GM18505 (cell line): ENCODE results near the gene NCAM2.

ENCODE experiments used
- ATAC-seq: cut with Tn5 transposase; IDR thresholded peaks from one replicate; pipeline ENCODE4 v1.9.1; 2021; ENCODE audit not compliant: unreplicated experiment
- POLR2A ChIP-seq: IDR thresholded peaks from 4 replicates; pipeline ENCODE4 v1.6.1; 2011; ENCODE audit warnings: borderline replicate concordance; ENCODE audit not compliant: insufficient read depth, insufficient read length; ENCODE audit errors: extremely low read depth

NCAM2 gene

DNA sequence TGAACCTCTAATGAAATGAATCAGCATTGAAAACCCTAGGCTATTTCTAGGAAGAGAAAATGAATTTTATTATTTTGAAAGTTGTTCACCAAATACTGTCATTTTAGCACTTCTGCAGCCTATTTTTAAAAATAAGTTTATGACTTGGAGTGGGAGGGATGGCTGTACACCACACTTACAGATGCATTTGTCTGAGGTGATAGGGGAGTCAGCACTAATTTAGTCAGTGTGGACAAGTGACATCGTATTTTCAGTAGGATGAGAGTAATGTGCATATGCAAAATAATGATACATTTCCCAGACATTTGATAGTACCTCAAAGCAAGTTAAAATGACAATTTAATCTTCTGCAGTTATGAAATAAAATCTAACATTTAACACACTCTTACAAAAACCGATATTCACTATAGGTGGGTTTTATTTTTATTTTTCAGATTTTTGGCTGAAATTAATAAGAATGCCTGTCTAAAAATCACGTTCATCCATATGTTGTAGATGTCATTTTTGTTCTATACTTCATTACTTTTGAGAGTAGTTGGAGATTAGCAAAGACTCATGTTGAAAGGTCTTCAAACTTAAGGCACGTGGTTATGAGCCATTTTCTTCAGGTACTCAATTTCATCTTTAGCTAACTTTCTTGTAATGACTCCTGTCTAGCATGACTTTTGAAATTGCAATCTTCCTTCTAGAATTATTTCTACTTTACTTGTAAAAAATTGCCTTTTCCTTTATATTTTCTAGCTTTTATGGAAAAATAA lies 186.7 kb downstream of the NCAM2 start:
- no peak for ATAC-seq
- TF ChIP-seq POLR2A = no peak

DNA sequence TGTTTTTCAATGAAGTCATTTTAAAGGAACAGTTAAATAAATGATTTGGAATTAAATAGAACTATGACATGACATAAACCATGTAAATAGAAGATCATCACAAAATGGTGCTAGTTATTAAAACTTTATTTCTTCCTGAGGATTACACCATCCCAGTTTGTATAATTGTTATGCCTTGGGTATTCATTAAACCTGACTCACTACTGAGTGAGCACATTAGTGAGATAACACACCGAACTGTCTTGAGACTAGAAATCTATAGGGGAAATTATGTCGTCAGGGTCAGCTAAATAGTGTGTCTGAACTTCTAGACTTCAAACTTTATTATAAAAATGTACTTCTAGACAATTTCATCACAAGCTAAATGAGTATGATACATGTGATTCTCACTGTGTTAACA lies 189.4 kb downstream of the NCAM2 start:
- no peak for ATAC-seq
- no peak for TF ChIP-seq POLR2A

DNA sequence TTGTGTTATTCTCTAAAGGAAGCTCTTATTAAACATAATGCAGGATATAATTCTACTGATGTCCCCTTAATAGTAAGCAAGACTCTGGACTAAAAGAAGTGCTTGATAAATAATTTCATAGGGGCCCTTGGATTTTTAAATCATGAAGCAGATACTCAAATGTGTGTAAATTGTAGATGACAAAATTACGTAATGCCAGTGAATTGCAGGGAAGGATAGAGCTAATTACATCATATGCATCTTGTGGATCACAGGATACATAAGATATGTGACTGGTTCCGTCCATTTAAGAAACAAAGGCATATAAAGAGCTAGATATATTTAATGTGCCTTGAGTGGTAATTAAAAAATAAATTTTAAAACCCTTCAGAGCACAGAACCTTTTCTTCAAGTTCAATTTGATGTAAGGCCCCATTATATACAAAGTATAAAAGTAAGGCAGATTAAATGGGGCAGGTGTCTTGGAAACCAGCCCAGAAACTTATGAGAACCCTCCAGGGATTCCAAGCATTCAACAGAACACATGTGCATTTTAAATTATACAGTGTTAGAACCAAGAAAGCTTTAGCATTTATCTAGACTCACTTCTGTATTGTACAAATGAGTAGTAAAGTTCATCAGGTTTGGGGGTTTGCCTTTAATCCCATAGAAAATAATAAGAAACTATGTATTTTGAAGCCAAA lies 190.4 kb downstream of the NCAM2 start:
- no peak for ATAC-seq
- TF ChIP-seq POLR2A = no peak

DNA sequence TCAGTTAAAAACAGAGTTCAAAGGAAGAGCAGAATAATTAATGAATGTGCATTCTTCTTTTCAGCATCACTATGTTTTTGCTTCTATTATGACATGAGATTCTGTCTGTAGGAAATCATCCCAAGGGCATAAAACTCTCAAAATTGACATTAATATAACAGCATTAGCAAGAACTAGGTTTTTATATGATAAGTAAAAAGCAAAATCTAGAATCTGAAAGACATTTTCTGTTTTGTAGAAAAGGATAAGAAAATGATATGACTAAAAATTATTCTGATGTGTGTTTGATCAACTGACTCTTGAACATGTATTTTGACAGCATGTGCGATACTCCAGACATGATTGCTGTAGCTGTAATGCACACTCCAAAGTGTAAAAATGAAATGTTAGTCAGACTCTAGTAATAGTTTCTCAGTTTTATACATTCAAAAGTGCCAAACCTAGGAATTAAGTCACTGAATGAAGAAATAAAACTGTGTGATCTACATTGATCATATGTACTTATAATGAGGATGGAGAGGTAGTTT lies 197.3 kb downstream of the NCAM2 start:
- no peak for TF ChIP-seq POLR2A
- no peak for ATAC-seq

DNA sequence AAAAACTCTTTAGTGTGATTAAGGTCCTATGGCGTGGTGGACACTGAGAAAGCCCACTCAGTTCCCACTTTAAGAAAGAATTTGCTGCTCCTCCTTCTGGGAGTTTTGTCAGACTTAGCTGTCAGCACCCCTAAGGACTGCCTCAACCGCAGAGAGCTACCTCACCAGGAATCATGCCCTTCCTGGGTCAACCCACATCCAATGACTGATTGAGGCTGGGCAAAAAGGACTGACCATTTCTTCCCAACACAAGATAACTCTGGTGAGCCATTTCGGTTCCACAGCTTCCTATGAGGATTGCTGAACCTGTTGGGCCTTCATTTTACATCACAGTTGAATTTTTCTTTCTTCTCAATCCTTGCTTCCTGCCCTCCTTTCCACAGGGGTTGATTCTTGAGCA lies 197.9 kb downstream of the NCAM2 start:
- no peak for ATAC-seq
- no peak for TF ChIP-seq POLR2A

DNA sequence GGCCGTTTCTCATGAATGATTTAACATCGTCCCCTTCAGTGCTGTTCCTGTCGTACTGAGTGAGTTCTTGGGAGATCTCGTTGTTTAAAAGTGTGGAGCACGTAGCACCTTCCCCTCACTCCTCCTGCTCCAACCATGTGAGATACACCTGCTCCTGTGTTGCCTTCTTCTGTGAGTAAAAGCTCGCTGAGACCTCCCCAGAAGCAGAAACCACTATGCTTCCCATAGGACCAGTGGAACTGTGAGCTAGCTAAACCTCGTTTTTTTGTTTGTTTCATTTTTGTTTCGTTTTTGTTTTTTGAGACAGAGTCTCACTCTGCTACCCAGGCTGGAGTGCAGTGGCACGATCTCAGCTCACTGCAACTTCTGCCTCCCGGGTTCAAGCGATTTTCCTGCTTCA lies 198.6 kb downstream of the NCAM2 start:
- no peak for ATAC-seq
- no peak for TF ChIP-seq POLR2A

DNA sequence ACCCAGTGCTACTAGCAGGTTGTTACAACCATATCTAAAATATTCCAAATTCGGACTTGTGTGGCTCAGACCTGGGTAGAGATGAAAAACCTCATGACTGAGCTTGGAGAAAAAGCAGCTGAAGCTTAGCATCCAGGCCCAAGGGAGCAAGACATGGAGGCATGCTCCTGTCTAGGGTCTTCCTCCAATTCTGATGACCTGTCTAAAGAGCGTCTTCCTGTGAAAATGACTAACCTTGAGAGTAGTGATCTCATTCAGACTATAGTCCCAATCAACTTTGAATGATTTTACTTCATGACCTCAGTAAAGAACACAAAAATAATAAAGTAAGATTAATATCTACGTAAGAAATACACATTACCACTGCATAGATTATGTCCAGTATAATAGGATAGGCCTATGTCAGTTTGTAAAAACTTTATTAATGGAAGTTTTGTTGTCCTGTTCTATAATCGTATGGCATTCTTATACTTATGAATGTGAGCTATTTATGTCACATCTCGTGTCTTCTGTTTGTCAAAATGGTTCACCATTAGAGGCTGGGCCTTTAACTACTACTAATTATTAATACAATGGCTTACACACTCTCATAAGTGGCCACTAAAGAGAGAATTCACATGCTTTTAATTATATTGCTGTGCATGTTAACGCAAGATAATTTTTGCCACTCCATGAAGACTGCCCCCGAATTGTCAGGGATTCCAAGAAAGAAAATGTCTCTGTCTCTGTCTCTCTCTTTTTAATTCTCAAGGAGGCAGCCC lies 201.3 kb downstream of the NCAM2 start:
- TF ChIP-seq POLR2A = no peak
- no peak for ATAC-seq

DNA sequence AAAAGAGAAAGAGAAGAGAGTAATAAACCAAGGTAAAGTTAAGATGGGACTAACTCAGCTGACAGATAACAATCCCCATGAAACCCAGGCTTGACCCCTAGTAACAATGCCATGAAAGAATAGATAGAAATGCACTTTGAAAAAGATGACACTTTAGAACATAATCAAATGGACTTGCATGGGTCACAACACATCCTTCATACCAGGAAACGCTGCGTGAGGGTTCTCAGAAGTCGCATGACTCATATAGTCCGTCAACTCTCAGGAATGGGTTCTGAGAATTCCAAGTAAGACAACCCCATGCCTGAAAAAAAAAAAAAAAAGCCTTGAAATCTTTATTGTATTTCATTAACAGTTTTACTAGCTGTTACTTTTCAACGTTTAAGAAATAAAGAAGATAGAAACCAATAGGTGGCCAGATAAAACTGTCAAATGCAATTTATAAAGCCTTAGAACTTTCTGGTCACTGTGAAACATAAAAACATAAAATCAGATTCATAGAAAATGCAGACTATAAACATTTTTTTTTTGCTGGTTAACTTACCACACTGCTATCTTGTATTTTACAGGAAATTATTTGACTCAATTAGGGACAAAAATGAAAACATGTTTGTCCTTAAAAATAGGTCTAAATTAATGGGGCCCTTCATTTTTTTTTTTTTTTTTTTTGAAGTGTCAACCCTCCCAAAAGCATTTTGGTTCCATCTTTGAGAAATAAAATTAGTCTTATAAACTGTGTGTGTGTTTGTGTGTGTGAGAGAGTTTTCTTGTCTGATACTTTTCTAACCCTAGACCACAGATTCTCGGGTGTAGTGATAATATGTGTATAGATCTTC lies 202.1 kb downstream of the NCAM2 start:
- no peak for TF ChIP-seq POLR2A
- ATAC-seq = no peak

DNA sequence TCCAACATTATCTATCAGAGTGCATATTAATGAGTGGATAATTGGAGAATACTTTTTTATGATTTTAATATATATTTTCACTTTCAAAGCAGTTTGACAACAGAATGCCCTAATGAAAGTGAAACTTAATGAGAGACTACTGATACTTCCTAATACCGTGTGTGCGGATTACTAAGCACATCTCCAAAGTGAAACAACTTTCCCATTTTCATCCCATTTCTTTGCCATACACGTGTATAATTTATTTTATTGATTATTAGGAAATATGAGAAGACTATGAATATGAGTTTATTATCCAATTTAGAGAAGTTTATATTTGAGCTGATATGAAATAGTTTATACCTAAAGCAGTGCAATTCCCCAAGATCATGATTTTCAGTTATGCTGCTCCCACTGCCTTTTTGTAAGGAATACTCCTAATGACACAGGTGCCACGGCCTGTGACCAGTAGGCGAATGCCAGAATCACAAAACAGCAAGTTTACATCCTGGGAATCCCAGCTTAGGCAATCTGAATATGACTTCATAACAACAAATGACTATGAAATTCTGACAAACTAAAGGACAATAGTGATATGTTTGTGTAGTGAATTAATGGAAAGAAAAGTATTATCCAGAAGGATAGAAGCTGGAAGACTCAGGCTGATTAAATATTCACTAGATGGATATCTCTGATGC lies 202.9 kb downstream of the NCAM2 start:
- TF ChIP-seq POLR2A = no peak
- ATAC-seq = no peak

DNA sequence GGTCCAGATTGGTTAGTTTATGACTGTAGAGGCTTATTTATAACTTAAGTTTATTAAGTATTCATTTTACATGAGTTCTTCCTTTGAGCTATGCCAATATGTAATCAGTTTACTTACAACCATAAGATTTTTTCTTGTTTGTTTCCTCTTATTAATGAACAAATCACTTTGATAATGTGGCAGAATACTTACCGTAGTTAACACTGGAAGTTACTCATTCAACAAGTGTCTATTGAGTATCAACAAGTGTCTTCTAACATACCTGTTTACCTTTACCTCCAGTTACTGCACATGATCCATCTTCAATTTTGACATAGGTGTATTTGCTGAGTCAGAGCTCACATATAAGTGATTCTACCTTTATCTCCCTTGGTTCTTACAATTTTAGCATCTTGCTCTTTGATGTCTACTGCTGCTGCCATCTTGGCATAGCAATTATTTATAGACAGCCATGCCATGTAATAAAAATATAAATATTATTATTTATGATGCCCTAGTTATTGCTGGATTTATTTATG lies 205.7 kb downstream of the NCAM2 start:
- ATAC-seq = no peak
- TF ChIP-seq POLR2A = no peak

DNA sequence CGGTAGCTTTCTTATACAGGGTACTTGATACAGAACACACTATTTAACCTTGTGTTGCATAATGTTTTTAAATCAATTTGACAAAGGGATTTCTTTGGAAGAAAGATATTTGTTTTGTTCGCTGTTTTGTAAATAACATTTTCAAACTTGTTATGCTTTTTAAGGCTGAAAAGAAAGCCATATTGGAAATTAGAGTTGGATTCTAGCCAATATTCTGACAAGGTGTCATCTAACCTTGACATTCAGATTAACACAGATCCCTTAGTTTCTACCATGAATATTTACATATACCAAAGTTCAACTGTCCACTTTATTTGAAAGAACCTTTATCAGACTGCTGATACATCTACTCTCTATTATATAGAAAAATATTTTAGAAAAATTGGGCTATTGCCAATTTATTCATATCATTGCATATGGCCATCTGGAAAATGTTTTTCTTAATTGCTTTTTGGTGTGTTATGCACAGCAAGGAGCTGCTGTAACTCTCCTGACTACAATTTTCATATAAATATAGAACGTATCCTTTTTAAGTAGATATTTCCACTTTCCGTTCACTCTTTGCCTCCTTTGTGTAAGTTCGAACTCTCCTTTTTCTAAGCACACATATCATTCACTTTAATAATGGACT lies 206.3 kb downstream of the NCAM2 start:
- ATAC-seq = no peak

DNA sequence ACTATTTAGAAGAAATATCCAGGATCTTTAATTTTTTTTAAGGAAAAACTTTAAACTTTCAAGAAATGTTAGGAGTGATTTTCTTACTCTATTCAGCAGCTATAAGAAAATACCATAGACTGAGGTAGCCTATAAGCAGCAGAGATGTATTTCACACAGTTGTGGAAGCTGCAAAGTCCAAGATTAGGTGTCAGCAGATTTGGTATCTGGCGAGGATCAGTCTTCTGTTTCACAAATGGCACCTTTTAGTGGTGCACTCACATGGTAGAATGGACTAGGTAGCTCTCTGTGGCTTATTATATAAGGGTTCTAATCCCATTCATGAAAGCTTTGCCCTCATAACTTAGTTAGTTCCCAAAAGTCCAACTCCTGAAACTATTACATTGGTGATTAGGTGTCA lies 207.4 kb downstream of the NCAM2 start:
- no peak for ATAC-seq
- TF ChIP-seq POLR2A = no peak

More for the DNA sequence above, 206.3 kb downstream of the NCAM2 start:
- TF ChIP-seq POLR2A = no peak
